GM12878 (cell line): ENCODE measurements around the gene MTA3. TPM values are rescaled to one million over a fixed set of nuclear protein-coding genes. Genes with fewer than 3 reads are reported as not detected.

ENCODE experiments used
- ATAC-seq: fragments of 200-7000 bp; cut with Tn5 transposase; 3 replicates; pipeline ENCODE4 v1.9.1; 2020; ENCODE audit warnings: mild to moderate bottlenecking, moderate library complexity
- BruUV-seq: library from RNA; stranded (reverse); fragments of 400-500 nt; replicated peaks from 2 replicates; lab custom pipeline; 2021; lab: Mats Ljungman, UMichigan
- CTCF ChIA-PET: fragments of 300-600 bp; sonication (Branson Sonifier 250); formaldehyde crosslinking; extraction: SDS; loops from one replicate; lab custom pipeline; 2021; ENCODE audit warnings: inconsistent platforms; lab: Yijun Ruan, JAX
- POLR2A ChIA-PET: fragments of 350-600 bp; formaldehyde crosslinking; extraction: SDS; loops from one replicate; lab custom pipeline; 2021; ENCODE audit warnings: inconsistent platforms; lab: Charles Lee
- RAD21 ChIA-PET: fragments of 300-600 bp; sonication (Branson Sonifier 250); formaldehyde crosslinking; loops from one replicate; lab custom pipeline; 2023; ENCODE audit warnings: antibody characterized with exemption; ENCODE audit not compliant: unreplicated experiment; lab: Charles Lee
- SMC1A ChIA-PET: fragments of 300-600 bp; sonication (Branson Sonifier 250); formaldehyde crosslinking; loops from one replicate; lab custom pipeline; 2023; ENCODE audit not compliant: unreplicated experiment, uncharacterized antibody; lab: Charles Lee
- DNase-seq: peaks from one replicate; pipeline ENCODE4 v3.0.0-alpha.2; 2011; ENCODE audit warnings: low read depth, low spot score
- FAIRE-seq: peaks from 3 replicates; lab custom pipeline; 2011; peaks lifted over from hg19 to GRCh38; lab: Jason Lieb, UNC
- H2AFZ ChIP-seq: 2 replicates; pipeline ENCODE4 v1.6.0; 2011; ENCODE audit warnings: low read depth, low read length, control low read depth; ENCODE audit not compliant: control insufficient read depth
- H3K27ac ChIP-seq: 2 replicates; pipeline ENCODE4 v1.5.1; 2011; ENCODE audit warnings: control low read depth; ENCODE audit not compliant: control insufficient read depth, insufficient read depth
- H3K27me3 ChIP-seq, 2 experiments: replicated peaks in 1 of 2; 2 replicates each; pipeline versions ENCODE4 v1.6.0 to v1.6.1; 2011; ENCODE audit warnings: low read length in 1 of 2; ENCODE audit not compliant: control insufficient read depth in 2 of 2, insufficient read depth in 2 of 2
- H3K36me3 ChIP-seq, 2 experiments: 2 replicates each; pipeline ENCODE4 v1.5.1; 2011; ENCODE audit warnings: low read length in 1 of 2; ENCODE audit not compliant: control insufficient read depth in 2 of 2, insufficient read depth in 2 of 2
- H3K4me1 ChIP-seq: 2 replicates; pipeline ENCODE4 v1.6.1; 2011; ENCODE audit warnings: mild to moderate bottlenecking, low read length, moderate library complexity, mixed read lengths; ENCODE audit not compliant: control insufficient read depth, insufficient read depth
- H3K4me2 ChIP-seq: 2 replicates; pipeline ENCODE4 v1.6.0; 2011; ENCODE audit warnings: control low read depth; ENCODE audit not compliant: control insufficient read depth, insufficient read depth
- H3K4me3 ChIP-seq: fragments of 200-600 bp; sonication (generic); 2 replicates; pipeline ENCODE4 v1.5.1; 2016
- H3K79me2 ChIP-seq: 2 replicates; pipeline ENCODE4 v1.6.0; 2011; ENCODE audit warnings: low read length; ENCODE audit not compliant: control insufficient read depth, insufficient read depth
- H3K9ac ChIP-seq: 2 replicates; pipeline ENCODE4 v1.8.0; 2011; ENCODE audit warnings: low read length, control low read depth, mixed read lengths; ENCODE audit not compliant: control insufficient read depth, insufficient read depth
- H3K9me3 ChIP-seq: replicated peaks from 3 replicates; pipeline ENCODE4 v1.5.1; 2011; ENCODE audit warnings: mild to moderate bottlenecking, low read length; ENCODE audit not compliant: control insufficient read depth, insufficient read depth
- H4K20me1 ChIP-seq: 2 replicates; pipeline ENCODE4 v1.6.0; 2011; ENCODE audit not compliant: control insufficient read depth, insufficient read depth
- ATF7 ChIP-seq: fragments of 450-650 bp; IDR thresholded peaks from 2 replicates; pipeline ENCODE4 v1.6.1; 2016; ENCODE audit warnings: low read depth, mild to moderate bottlenecking
- BHLHE40 ChIP-seq, 2 experiments: fragments of 450-650 bp in 1 of 2; IDR thresholded peaks; 2 replicates each; pipeline ENCODE4 v1.6.1; 2011 to 2017; ENCODE audit warnings: low read depth in 2 of 2, borderline replicate concordance in 1 of 2, improper control_type of control experiment in 1 of 2, low read length in 1 of 2, mild to moderate bottlenecking in 1 of 2
- RAD21 ChIP-seq: IDR thresholded peaks from 2 replicates; pipeline ENCODE4 v1.6.1; 2011; ENCODE audit warnings: mild to moderate bottlenecking, low read depth, low read length, moderate library complexity; ENCODE audit not compliant: insufficient read depth
- RELA ChIP-seq: fragments of 450-650 bp; IDR thresholded peaks from 2 replicates; pipeline ENCODE4 v1.8.0; 2014; ENCODE audit warnings: borderline replicate concordance; ENCODE audit not compliant: partially characterized antibody
- SIN3A ChIP-seq: IDR thresholded peaks from 2 replicates; pipeline ENCODE4 v1.6.1; 2012; ENCODE audit warnings: low read depth, low read length, improper control_type of control experiment
- SPI1 ChIP-seq: IDR thresholded peaks from 2 replicates; pipeline ENCODE4 v1.6.1; 2011; ENCODE audit warnings: low read depth, mild to moderate bottlenecking, low read length, moderate library complexity, borderline replicate concordance; ENCODE audit not compliant: insufficient read depth
- WGBS: methylation state at CpG from one replicate; pipeline ENCODE4 v1.1.6; 2016; ENCODE audit warnings: low lambda C conversion rate; ENCODE audit not compliant: insufficient replicate concordance, insufficient coverage; ENCODE audit errors: missing lambda C conversion rate; 5-methylcytosine and 5-hydroxymethylcytosine counted together
- in situ Hi-C: fragments of 300-500 bp; cut with MboI; formaldehyde crosslinking; loops from 9 replicates; pipeline ENCODE4 v1.14.3; 2018; ENCODE audit warnings: mixed read lengths
- intact Hi-C: fragments of 100-400 bp; cut with micrococcal nuclease; formaldehyde crosslinking; loops from one replicate; pipeline ENCODE4 v1.14.2; 2022; ENCODE audit not compliant: unreplicated experiment
- polyA plus RNA-seq, 11 experiments: library from polyadenylated mRNA; depleted of rRNA in 4 of 11; unstranded in 6 of 11; stranded (reverse) in 5 of 11; fragments of >200 nt; fragmentation: Nextera tagmentation in 4 of 11; fragmentation: Illumina TruSeq in 1 of 11; extraction: Ambion mirVana in 4 of 11; extraction: Trizol in 1 of 11; gene quantifications; 1 replicate in 1 of 11; 2 replicates in 10 of 11; pipeline versions ENCODE4 v1.2.1 to v1.2.3, GENCODE V29; 2011 to 2016; ENCODE audit warnings: inconsistent platforms in 2 of 11, missing spikeins in 2 of 11, low read depth in 1 of 11
- total RNA-seq, 4 experiments: library from RNA; depleted of rRNA in 3 of 4; stranded (reverse); fragments of >200 nt in 3 of 4; fragmentation: Illumina TruSeq in 1 of 4; extraction: Trizol in 1 of 4; gene quantifications; 2 replicates each; pipeline versions ENCODE4 v1.2.1 to v1.2.3, GENCODE V29; 2013 to 2021
- TF ChIP-seq, protein P1 (sequence below): fragments of 450-650 bp; IDR thresholded peaks from 2 replicates; pipeline ENCODE4 v1.6.1; 2017; ENCODE audit warnings: low read depth, mild to moderate bottlenecking, moderate library complexity

Gene MTA3
- total and polyA plus RNA-seq, 10 of the 15 experiments (the other 5 are each of a cell fraction or from before 2014, with no cell fraction given) = 17.6 to 45.5 (median 26.5) TPM

GRCh38 chr2:42557306-42557705 is 11.1 kb upstream of the MTA3 start (continued):
- TF ChIP-seq ATF7 = no peak

- Histone ChIP-seq H2AFZ (no peak overlapping the region), H3K4me1 (no peaks in the 10 kb centered on the region), H3K4me3 (no peak overlapping the region), H3K36me3 (no peaks in the 10 kb centered on the region), H3K27ac (no peak overlapping the region), H3K9me3 (no peaks in the 10 kb centered on the region), H4K20me1 (no peaks in the 10 kb centered on the region), H3K27me3 (no peaks in the 10 kb centered on the region), H3K4me2 (no peak overlapping the region), H3K79me2 (no peaks in the 10 kb centered on the region), H3K9ac (no peak overlapping the region)
- intact Hi-C loops = no loop called here
- WGBS = 81% methylated on average over 3 of the region's 3 CpGs
- BruUV-seq = no TSS peak
- FAIRE-seq (no peak), ATAC-seq (no peak), DNase-seq (no peak)
- SMC1A ChIA-PET = interaction anchor here (0.6 kb wide), 1 partner anchor 44 kb away, joined by 3 read pairs; no protein-coding TSS in a partner anchor
- RAD21 ChIA-PET = interaction anchor here (0.7 kb wide), 1 partner anchor 90 kb away, joined by 3 read pairs; no protein-coding TSS in a partner anchor
- no peak for TF ChIP-seq RELA
- TF ChIP-seq SIN3A = no peak
- TF ChIP-seq SPI1 = no peak
- no peak for TF ChIP-seq BHLHE40 (IDR thresholded peaks at IDR 0.05; ENCODE audit: borderline replicate concordance in 1 of 2, low read depth in 2 of 2, low read length in 1 of 2)
- no peak for TF ChIP-seq RAD21
- TF ChIP-seq, protein P1, sequence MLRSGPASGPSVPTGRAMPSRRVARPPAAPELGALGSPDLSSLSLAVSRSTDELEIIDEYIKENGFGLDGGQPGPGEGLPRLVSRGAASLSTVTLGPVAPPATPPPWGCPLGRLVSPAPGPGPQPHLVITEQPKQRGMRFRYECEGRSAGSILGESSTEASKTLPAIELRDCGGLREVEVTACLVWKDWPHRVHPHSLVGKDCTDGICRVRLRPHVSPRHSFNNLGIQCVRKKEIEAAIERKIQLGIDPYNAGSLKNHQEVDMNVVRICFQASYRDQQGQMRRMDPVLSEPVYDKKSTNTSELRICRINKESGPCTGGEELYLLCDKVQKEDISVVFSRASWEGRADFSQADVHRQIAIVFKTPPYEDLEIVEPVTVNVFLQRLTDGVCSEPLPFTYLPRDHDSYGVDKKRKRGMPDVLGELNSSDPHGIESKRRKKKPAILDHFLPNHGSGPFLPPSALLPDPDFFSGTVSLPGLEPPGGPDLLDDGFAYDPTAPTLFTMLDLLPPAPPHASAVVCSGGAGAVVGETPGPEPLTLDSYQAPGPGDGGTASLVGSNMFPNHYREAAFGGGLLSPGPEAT = no peak
- CTCF ChIA-PET = interaction anchor here (2.1 kb wide), 1 partner anchor 104 kb away, joined by 8 read pairs; no protein-coding TSS in a partner anchor
- POLR2A ChIA-PET = no interaction called here
- in situ Hi-C loops = no loop called here
Observed at GRCh38 chr2:42558827-42559226, 9.6 kb upstream of the MTA3 start.
